ENCODE results near the gene LPIN1. TPM values are rescaled to one million over a fixed set of nuclear protein-coding genes. Genes with fewer than 3 reads are reported as not detected.

The LPIN1 gene
- total RNA-seq, 4 donors from 2014 or later, result 28.7 to 47.0 (median 39.6) TPM

DNA sequence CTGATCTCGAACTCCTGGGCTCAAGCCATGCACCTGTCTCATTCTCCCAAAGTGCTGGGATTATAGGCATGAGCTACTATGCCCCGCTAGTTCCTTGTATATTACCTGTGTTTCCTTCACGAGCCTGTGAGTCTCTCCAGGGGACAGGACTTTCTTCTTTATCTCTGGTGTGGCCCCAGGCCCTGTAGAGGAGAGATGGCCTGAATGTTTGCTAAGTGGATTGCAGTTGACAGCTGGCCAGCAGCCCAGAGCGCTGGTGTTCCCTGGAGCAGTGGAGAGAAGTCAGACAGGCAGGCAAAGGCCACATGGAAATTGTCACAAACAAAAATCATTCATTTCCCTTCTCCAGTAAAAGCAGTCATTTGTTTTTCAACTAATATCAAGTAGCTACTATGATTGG lies 17.9 kb downstream of the LPIN1 start:
- Histone ChIP-seq H3K4me1 (peaks cover 0 to 7% of the 10 kb centered on the region in 2 donors), H3K9me3 (no peaks in the 10 kb centered on the region), H3K36me3 (peaks cover 0 to 22% of the 10 kb centered on the region in 2 donors), H3K4me3 (replicated peaks in 1 of 3) (no peak overlapping the region), H3K27me3 (no peaks in the 10 kb centered on the region), H3K27ac (no peak overlapping the region)
- DNase-seq, result peak; percentile 72 to 81
- TF ChIP-seq, protein P1, sequence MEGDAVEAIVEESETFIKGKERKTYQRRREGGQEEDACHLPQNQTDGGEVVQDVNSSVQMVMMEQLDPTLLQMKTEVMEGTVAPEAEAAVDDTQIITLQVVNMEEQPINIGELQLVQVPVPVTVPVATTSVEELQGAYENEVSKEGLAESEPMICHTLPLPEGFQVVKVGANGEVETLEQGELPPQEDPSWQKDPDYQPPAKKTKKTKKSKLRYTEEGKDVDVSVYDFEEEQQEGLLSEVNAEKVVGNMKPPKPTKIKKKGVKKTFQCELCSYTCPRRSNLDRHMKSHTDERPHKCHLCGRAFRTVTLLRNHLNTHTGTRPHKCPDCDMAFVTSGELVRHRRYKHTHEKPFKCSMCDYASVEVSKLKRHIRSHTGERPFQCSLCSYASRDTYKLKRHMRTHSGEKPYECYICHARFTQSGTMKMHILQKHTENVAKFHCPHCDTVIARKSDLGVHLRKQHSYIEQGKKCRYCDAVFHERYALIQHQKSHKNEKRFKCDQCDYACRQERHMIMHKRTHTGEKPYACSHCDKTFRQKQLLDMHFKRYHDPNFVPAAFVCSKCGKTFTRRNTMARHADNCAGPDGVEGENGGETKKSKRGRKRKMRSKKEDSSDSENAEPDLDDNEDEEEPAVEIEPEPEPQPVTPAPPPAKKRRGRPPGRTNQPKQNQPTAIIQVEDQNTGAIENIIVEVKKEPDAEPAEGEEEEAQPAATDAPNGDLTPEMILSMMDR (IDR thresholded peaks at IDR 0.05), result no peak
- no peak for TF ChIP-seq POLR2A (IDR thresholded peaks at IDR 0.05)
- intact Hi-C loops (cut with DNase I), result no loop called here
- WGBS, 2 donors, result 53 to 54% methylated on average over 4 of the region's 4 CpGs

DNA sequence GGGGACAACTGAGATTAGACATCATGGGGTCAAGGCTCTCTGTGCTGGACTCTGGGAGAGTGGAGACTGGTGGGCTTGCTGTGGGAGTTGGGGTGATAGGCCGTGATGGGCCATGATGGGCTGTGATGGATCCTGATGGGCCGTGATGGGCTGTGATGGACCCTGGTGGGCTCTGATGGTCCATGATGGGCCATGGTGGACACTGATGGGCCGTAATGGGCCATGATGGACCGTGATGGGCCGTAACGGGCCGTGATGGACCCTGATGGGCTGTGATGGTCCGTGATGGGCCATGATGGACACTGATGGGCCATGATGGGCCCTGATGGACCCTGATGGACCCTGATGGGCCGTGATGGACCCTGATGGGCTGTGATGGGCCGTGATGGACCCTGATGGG lies 18.5 kb downstream of the LPIN1 start:
- no peak for DNase-seq
- TF ChIP-seq, protein P1 (IDR thresholded peaks at IDR 0.05), result no peak
- TF ChIP-seq POLR2A (IDR thresholded peaks at IDR 0.05), result no peak
- peaks cover 0 to 22% of the 10 kb centered on the region in 2 donors for H3K36me3 ChIP-seq
- WGBS, 2 donors, result 89 to 95% methylated on average over 9 to 10 of the region's 10 CpGs
- no peak overlapping the region for H3K4me3 ChIP-seq (replicated peaks in 1 of 3)
- no peaks in the 10 kb centered on the region for H3K9me3 ChIP-seq
- peaks cover 0 to 7% of the 10 kb centered on the region in 2 donors for H3K4me1 ChIP-seq
- no peak overlapping the region for H3K27ac ChIP-seq
- no peaks in the 10 kb centered on the region for H3K27me3 ChIP-seq
- intact Hi-C loops (cut with DNase I), result no loop called here

DNA sequence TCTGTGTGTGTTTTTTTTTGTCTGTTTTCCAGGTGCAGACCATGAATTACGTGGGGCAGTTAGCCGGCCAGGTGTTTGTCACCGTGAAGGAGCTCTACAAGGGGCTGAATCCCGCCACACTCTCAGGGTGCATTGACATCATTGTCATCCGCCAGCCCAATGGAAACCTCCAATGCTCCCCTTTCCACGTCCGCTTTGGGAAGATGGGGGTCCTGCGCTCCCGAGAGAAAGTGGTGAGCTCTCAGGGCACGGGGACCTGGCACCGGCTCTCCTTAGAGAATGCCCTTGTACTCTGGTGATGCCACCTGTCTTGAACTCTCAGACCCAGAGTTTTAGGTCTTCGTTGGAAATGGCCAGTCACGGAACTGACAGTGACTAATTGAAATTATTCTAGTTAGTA lies 19.1 kb downstream of the LPIN1 start:
- H3K27me3 ChIP-seq, result no peaks in the 10 kb centered on the region
- peaks cover 0 to 7% of the 10 kb centered on the region in 2 donors for H3K4me1 ChIP-seq
- WGBS, 2 donors, result 98 to 99% methylated on average over 13 of the region's 13 CpGs
- TF ChIP-seq, protein P1 (IDR thresholded peaks at IDR 0.05), result no peak
- TF ChIP-seq POLR2A (IDR thresholded peaks at IDR 0.05), result no peak
- intact Hi-C loops (cut with DNase I), result no loop called here
- H3K9me3 ChIP-seq, result no peaks in the 10 kb centered on the region
- DNase-seq, result no peak
- H3K27ac ChIP-seq, result no peak overlapping the region
- H3K4me3 ChIP-seq (replicated peaks in 1 of 3), result no peak overlapping the region
- peaks cover under 1 to 26% of the 10 kb centered on the region in 2 donors for H3K36me3 ChIP-seq

DNA sequence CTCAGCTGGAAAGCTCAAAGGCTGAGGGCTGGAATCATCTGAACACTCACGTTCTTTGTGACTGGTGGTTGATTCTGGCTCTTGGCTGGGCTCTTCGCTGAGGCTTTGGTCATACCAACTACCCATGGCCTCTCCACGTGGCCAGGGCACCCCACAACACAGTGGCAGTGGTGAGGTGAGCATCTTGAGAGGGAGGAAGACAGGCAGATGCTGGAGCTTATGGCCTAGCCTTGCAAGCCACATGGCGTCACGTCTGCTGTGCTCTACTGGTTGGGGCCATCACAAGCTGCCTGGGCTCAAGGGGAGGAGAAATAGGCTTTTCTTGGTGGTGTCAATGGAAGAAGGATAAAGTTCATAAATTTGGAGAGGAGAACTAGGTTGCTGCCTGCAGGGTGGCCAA lies 19.6 kb downstream of the LPIN1 start:
- Histone ChIP-seq H3K9me3 (no peaks in the 10 kb centered on the region), H3K4me3 (replicated peaks in 1 of 3) (no peak overlapping the region), H3K4me1 (peaks cover 0 to 7% of the 10 kb centered on the region in 2 donors), H3K27me3 (no peaks in the 10 kb centered on the region), H3K27ac (no peak overlapping the region), H3K36me3 (peaks cover 5 to 31% of the 10 kb centered on the region in 2 donors)
- intact Hi-C loops (cut with DNase I), result no loop called here
- TF ChIP-seq, protein P1 (IDR thresholded peaks at IDR 0.05), result no peak
- no peak for TF ChIP-seq POLR2A (IDR thresholded peaks at IDR 0.05)
- DNase-seq, result no peak
- WGBS, 2 donors, result 90 to 92% methylated on average over 2 to 5 of the region's 5 CpGs

DNA sequence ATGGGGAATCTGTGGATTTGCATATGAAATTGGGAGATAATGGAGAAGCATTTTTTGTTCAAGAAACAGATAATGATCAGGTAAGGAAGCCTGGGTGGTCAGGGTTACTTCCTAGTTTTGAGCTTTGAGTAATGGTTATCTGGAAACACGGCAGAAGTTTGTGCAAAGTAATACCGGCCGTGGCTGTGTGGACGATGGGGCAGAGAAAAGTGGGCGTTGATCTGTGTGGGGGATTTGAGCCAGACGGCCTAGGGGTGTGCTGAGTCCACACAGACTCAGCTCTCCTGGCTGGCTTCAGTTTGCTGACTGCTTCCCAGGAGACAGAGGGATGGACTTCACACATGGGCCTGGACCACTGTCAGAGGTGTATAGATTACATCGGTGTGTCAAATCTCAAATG lies 21.3 kb downstream of the LPIN1 start:
- H3K27me3 ChIP-seq, result no peaks in the 10 kb centered on the region
- no peak for DNase-seq
- TF ChIP-seq POLR2A (IDR thresholded peaks at IDR 0.05), result no peak
- TF ChIP-seq, protein P1 (IDR thresholded peaks at IDR 0.05), result no peak
- H3K4me3 ChIP-seq (replicated peaks in 1 of 3), result no peak overlapping the region
- H3K4me1 ChIP-seq, result peaks cover 0 to 7% of the 10 kb centered on the region in 2 donors
- H3K9me3 ChIP-seq, result no peaks in the 10 kb centered on the region
- intact Hi-C loops (cut with DNase I), result no loop called here
- H3K36me3 ChIP-seq, result peaks cover 12 to 41% of the 10 kb centered on the region in 2 donors
- H3K27ac ChIP-seq, result no peak overlapping the region
- WGBS, 2 donors, result 95 to 96% methylated on average over 7 of the region's 7 CpGs
